Measurements from ENCODE around the gene NYAP1.
"Not testable (repeated sequence)": the region's sequence is repeated elsewhere in the genome, so short reads cannot be mapped to it uniquely, and the experiment has no call there.

The NYAP1 gene

DNA sequence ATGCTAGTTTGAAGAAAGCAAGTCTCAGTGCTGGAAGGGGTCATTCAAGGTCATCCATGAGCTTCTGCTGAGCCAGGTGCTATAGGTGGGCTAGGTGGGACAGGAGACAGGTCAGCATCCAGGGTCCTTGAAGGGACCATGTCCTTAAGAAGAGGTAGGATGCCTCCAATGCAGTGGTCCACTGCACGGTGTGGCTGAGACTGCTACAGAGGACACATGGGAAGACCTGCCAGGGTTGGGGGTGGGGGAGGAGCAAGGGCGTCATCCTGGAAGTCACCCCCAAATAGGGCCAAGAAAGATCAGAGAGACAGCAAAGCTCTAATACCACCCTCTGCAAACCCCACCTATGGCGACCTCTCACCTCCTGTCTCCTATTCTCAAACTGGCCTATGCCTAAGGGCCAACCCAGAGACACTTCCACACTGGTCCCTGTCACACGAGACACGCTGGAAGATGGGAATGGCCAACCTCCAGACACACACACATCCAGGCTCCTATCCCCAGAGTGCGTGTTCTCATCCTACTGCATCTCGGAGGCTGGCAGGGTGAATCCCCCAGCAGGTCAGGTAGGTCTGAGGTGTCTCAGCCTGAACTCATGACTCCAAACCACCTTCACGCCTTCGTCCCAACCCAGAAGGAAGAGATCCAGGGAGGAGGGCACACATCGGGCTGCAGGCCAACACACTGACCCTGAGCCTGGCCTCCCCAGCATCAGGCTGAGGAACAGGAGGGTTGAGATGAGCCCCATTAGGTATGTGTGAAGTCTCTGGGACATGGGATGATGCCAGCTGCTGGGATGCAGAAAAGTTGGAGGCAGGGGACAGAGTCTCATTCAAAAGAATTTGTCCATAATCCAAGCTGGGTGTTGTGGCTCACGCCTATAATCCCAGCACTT lies 41.8 kb upstream of the NYAP1 start:
- TF ChIP-seq, protein P1, sequence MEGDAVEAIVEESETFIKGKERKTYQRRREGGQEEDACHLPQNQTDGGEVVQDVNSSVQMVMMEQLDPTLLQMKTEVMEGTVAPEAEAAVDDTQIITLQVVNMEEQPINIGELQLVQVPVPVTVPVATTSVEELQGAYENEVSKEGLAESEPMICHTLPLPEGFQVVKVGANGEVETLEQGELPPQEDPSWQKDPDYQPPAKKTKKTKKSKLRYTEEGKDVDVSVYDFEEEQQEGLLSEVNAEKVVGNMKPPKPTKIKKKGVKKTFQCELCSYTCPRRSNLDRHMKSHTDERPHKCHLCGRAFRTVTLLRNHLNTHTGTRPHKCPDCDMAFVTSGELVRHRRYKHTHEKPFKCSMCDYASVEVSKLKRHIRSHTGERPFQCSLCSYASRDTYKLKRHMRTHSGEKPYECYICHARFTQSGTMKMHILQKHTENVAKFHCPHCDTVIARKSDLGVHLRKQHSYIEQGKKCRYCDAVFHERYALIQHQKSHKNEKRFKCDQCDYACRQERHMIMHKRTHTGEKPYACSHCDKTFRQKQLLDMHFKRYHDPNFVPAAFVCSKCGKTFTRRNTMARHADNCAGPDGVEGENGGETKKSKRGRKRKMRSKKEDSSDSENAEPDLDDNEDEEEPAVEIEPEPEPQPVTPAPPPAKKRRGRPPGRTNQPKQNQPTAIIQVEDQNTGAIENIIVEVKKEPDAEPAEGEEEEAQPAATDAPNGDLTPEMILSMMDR (IDR thresholded peaks at IDR 0.05; ENCODE audit: low read length, missing control alignments) = no peak
- no peak overlapping the region for H3K4me3 ChIP-seq (replicated peaks; ENCODE audit: low read depth, low read length)
- DNase-seq (ENCODE audit: low read depth) = no peak

DNA sequence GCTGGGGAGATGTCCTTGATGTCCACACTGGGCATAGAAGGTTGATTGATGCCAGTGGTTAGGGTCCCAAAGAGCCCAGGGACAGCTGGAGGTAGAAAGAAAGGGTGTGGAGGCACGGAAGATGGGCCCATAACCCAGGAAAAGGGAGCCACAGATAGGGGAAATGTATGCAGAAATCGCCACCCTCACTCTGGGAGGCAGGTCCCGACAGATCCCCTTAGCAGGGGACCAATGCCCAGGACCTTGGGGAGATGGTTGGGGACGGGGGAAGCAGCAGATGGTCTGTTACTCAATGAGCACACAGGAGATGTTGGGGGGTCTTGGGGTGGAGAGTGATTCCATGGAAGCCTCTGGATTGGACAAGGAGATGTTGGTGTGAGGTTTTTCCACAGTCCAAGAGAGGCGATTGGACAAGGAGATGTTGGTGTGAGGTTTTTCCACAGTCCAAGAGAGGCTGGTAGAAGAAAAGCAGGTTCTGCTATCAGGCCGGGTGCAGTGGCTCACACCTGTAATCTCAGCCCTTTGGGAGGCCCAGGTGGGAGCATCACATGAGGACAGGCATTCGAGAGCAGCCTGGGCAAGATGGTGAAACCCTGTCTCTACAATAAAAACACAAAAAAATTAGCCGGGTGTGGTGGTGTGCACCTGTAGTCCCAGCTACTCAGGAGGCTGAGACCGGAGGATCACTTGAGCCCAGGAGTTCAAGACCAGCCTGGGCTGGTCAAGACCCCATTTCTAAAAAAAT lies 40.5 kb upstream of the NYAP1 start:
- TF ChIP-seq, protein P1 (IDR thresholded peaks at IDR 0.05; ENCODE audit: low read length, missing control alignments) = no peak
- no peak for DNase-seq (ENCODE audit: low read depth)
- H3K4me3 ChIP-seq (replicated peaks; ENCODE audit: low read depth, low read length) = no peak overlapping the region

DNA sequence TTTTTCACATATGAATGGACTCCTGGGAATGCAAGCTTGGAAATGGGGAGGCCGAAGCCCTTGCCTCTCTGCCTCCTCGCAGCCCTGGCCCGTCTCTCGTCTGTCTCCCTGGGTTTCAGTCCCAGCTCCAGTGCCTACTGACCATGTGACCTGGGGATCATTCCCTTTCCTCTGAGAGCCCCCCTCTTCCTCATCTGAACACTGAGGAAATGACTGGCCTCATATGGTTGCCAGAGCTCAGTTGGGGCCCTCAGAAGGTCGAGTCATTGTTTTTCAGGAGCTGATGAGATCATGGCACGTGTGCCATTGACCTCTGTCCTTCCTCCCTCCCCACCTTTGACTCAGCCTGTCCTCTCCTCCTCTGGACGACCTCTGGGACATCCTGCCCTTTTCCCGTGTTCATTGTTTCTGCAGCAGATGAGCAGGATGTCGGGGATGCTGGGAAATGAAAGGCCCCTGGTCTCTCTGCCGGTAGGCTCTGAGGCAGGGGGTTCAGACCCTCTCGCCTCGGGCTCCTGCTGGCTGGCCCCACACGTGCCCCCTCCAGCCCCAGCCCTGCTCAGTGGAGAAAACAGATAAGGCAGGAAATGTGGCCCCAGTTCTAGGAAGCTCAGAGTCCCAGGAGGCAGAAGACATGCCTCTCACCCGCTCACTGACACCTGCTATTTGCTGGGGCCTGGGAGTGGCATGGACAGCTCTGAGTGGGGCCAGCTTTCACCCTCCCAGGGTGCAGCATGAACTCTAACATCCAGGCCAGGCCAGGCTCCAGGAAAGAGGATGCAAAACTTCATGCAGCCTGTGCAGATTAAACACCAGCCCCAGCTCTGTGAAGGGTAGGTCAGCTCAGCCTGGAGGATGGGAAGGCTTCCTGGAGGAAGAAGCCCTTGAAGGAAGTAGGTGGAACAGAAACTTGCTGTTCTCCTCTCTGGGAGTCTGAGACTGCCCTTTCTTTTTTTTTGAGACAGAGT lies 39.1 kb upstream of the NYAP1 start:
- H3K4me3 ChIP-seq (replicated peaks; ENCODE audit: low read depth, low read length) = no peak overlapping the region
- peak; percentile 89 for DNase-seq (ENCODE audit: low read depth)
- TF ChIP-seq, protein P1 (IDR thresholded peaks at IDR 0.05; ENCODE audit: low read length, missing control alignments) = no peak

GRCh38 chr7:100446040-100446439 lies 37.7 kb upstream of the NYAP1 start:
- TF ChIP-seq, protein P1 (IDR thresholded peaks at IDR 0.05; ENCODE audit: low read length, missing control alignments) = no peak
- no peak overlapping the region for H3K4me3 ChIP-seq (replicated peaks; ENCODE audit: low read depth, low read length)
- peak; percentile 70 for DNase-seq (ENCODE audit: low read depth)

DNA sequence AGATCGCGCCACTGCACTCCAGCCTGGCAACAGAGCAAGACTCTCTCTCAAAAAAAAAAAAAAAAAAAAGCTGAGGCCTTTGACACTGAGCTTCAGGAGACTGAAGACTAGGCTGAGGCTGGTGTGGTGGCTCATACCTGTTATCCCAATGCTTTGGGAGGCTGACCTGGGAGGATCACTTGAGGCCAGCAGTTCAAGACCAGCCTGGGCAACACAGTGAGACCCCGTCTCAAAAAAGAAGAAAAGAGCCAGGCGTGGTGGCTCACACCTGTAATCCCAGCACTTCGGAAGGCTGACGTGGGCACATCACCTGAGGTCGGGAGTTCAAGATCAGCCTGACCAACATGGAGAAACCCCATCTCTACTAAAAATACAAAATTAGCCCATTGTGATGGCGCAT lies 36.4 kb upstream of the NYAP1 start:
- not testable (repeated sequence) for DNase-seq (ENCODE audit: low read depth); H3K4me3 ChIP-seq (replicated peaks; ENCODE audit: low read depth, low read length)

DNA sequence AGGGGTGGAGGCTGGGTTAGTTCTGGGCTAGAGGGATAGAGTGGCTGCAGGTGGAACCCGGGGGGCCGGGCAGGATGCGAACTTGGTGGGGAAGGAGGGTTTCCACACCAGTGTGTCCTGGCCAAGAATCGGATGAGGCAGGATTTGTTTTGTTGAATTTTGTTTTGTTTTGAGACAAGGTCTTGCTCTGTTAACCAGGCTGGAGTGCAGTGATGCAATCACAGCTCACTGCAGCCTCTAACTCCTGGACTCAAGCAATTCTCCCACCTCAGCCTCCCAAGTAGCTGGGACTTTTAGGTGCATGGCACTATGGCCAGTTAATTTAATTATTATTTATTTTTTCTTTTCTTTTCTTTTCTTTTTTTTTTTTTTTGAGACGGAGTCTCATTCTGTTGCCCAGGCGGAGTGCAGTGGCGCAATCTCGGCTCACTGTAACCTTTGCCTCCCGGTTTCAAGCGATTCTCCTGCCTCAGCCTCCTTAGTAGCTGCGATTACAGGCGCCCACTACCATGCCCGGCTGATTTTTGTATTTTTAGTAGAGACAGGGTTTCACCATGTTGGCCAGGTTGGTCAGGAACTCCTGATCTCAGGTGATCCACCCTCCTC lies 34.4 kb upstream of the NYAP1 start:
- TF ChIP-seq, protein P1 (IDR thresholded peaks at IDR 0.05; ENCODE audit: low read length, missing control alignments) = no peak
- H3K4me3 ChIP-seq (replicated peaks; ENCODE audit: low read depth, low read length) = no peak overlapping the region
- no peak for DNase-seq (ENCODE audit: low read depth)

Data from fibroblast of pulmonary artery (primary cell).